GM18498 (cell line): ENCODE data around the gene NOM1.
A peak's percentile ranks its signal among the peaks of the same experiment; 100 is the strongest.

Experiments
- ATAC-seq: cut with Tn5 transposase; IDR thresholded peaks from one replicate; pipeline ENCODE4 v1.9.1; 2021; ENCODE audit warnings: mild to moderate bottlenecking, moderate library complexity; ENCODE audit not compliant: unreplicated experiment

NOM1 gene

GRCh38 chr7:156979711-156980110 lies 30.2 kb downstream of the NOM1 start:
- ATAC-seq = no peak

- no peak for ATAC-seq
These were observed 34.8 kb downstream of the NOM1 start for GRCh38 chr7:156984174-156984891.

GRCh38 chr7:156985101-156985992 lies 35.8 kb downstream of the NOM1 start:
- no peak for ATAC-seq

- no peak for ATAC-seq
These were observed 36.9 kb downstream of the NOM1 start for GRCh38 chr7:156986378-156986777.

- no peak for ATAC-seq
These were observed 39.1 kb downstream of the NOM1 start for GRCh38 chr7:156988343-156989185.

GRCh38 chr7:156989766-156990535 lies 40.4 kb downstream of the NOM1 start:
- no peak for ATAC-seq

- ATAC-seq = no peak
These were observed 43.8 kb downstream of the NOM1 start for GRCh38 chr7:156993021-156993924.

- ATAC-seq = no peak
These were observed 44.4 kb downstream of the NOM1 start for GRCh38 chr7:156993925-156994235.

GRCh38 chr7:156994417-156994816 lies 44.9 kb downstream of the NOM1 start:
- ATAC-seq = no peak

GRCh38 chr7:156998988-156999957 lies 49.8 kb downstream of the NOM1 start:
- peak; percentile 34 for ATAC-seq

GRCh38 chr7:156999958-157000726 lies 50.6 kb downstream of the NOM1 start:
- peak; percentile 43 for ATAC-seq

GRCh38 chr7:157000741-157001653 lies 51.5 kb downstream of the NOM1 start:
- ATAC-seq = no peak

GRCh38 chr7:157001920-157002818 lies 52.7 kb downstream of the NOM1 start:
- ATAC-seq = no peak

GRCh38 chr7:157002819-157003421 lies 53.4 kb downstream of the NOM1 start:
- no peak for ATAC-seq

- no peak for ATAC-seq
These were observed 53.9 kb downstream of the NOM1 start for GRCh38 chr7:157003445-157003755.
